Omental fat pad (tissue), 4 donors: ENCODE measurements around the gene USP7. TPM values are rescaled to one million over a fixed set of nuclear protein-coding genes. Genes with fewer than 3 reads are reported as not detected.

Experiments used
- ATAC-seq: fragments of 150-250 bp; one replicate; pipeline ENCODE4 v1.9.1; 2016; ENCODE audit warnings: mild to moderate bottlenecking, moderate library complexity; ENCODE audit not compliant: low FRiP score
- DNase-seq: peaks from one replicate; pipeline ENCODE4 v3.0.0-alpha.2; 2019; ENCODE audit warnings: low spot score
- CTCF ChIP-seq, 3 donors: fragments of 450-650 bp; IDR thresholded peaks; one replicate each; pipeline ENCODE4 v1.5.1; 2016 to 2017; ENCODE audit warnings: antibody characterized with exemption in 3 of 3, mild to moderate bottlenecking in 3 of 3, moderate library complexity in 2 of 3
- total RNA-seq, 4 donors: library from RNA; depleted of rRNA; stranded (reverse); fragments of >200 nt; gene quantifications; one replicate each; pipeline ENCODE4 v1.1.0, GENCODE V29; 2016

The USP7 gene
- total RNA-seq, 4 donors from 2014 or later, result 71.2 to 138 (median 97.0) TPM

GRCh38 chr16:8907096-8907495 is 56.6 kb downstream of the USP7 start:
- no peak for ATAC-seq

GRCh38 chr16:8905795-8906591 is 57.7 kb downstream of the USP7 start:
- ATAC-seq, result no peak
- DNase-seq, result no peak
- TF ChIP-seq CTCF (IDR thresholded peaks at IDR 0.05), result no peak

More at GRCh38 chr16:8907096-8907495, 56.6 kb downstream of the USP7 start:
- TF ChIP-seq CTCF (IDR thresholded peaks at IDR 0.05), result no peak
- no peak for DNase-seq

- DNase-seq (no peak), ATAC-seq (no peak)
- no peak for TF ChIP-seq CTCF (IDR thresholded peaks at IDR 0.05)
Observed at GRCh38 chr16:8905168-8905762, 58.4 kb downstream of the USP7 start.

- no peak for ATAC-seq
Observed at GRCh38 chr16:8904018-8904430, 59.7 kb downstream of the USP7 start.

GRCh38 chr16:8903004-8903403 is 60.7 kb downstream of the USP7 start:
- no peak for DNase-seq
- ATAC-seq, result no peak
- no peak for TF ChIP-seq CTCF (IDR thresholded peaks at IDR 0.05)

More at GRCh38 chr16:8904018-8904430, 59.7 kb downstream of the USP7 start:
- no peak for TF ChIP-seq CTCF (IDR thresholded peaks at IDR 0.05)
- no peak for DNase-seq

GRCh38 chr16:8901320-8901861 is 62.3 kb downstream of the USP7 start:
- no peak for TF ChIP-seq CTCF (IDR thresholded peaks at IDR 0.05)
- ATAC-seq (no peak), DNase-seq (no peak)
